GM03348 (cell line): ENCODE measurements around the gene RUNDC1.
"Not testable (repeated sequence)": the region's sequence is repeated elsewhere in the genome, so short reads cannot be mapped to it uniquely, and the experiment has no call there.

Experiments
- DNase-seq: peaks from one replicate; pipeline ENCODE4 v3.0.0; 2012; ENCODE audit warnings: low spot score

Gene RUNDC1

GRCh38 chr17:42991471-42991870 lies 11.1 kb downstream of the RUNDC1 start:
- no peak for DNase-seq

- no peak for DNase-seq
Observed at GRCh38 chr17:42992872-42993271, 12.5 kb downstream of the RUNDC1 start.

- DNase-seq, result not testable (repeated sequence)
Observed at GRCh38 chr17:42993913-42994312, 13.5 kb downstream of the RUNDC1 start.

GRCh38 chr17:42997390-42997983 lies 17.1 kb downstream of the RUNDC1 start:
- DNase-seq, result no peak

- peak; percentile 94 for DNase-seq
Observed at GRCh38 chr17:42997984-42998938, 17.9 kb downstream of the RUNDC1 start, which contains the start of gene RPL27. Gene RPL27, plus strand, starts transcription at chr17:42998419. Its CDS starts 332 bp downstream, at chr17:42998751.

- DNase-seq, result no peak
Observed at GRCh38 chr17:42999003-42999525, 18.7 kb downstream of the RUNDC1 start.

- not testable (repeated sequence) for DNase-seq
Observed at GRCh38 chr17:43000894-43001293, 20.5 kb downstream of the RUNDC1 start.

- peak; percentile 44 for DNase-seq
Observed at GRCh38 chr17:43003542-43004172, 23.3 kb downstream of the RUNDC1 start.

- DNase-seq, result peak; percentile 88
Observed at GRCh38 chr17:43006639-43007551, 26.5 kb downstream of the RUNDC1 start, which contains the start of gene IFI35. Gene IFI35, plus strand, starts transcription at chr17:43006784. Its CDS starts 164 bp downstream, at chr17:43006948.

GRCh38 chr17:43010667-43011308 lies 30.4 kb downstream of the RUNDC1 start:
- DNase-seq, result no peak

GRCh38 chr17:43011728-43012472 lies 31.5 kb downstream of the RUNDC1 start:
- no peak for DNase-seq

GRCh38 chr17:43013296-43013695 lies 32.9 kb downstream of the RUNDC1 start:
- DNase-seq, result no peak

- DNase-seq, result no peak
Observed at GRCh38 chr17:43014020-43014648, 33.8 kb downstream of the RUNDC1 start.

GRCh38 chr17:43014649-43015542 lies 34.5 kb downstream of the RUNDC1 start:
- DNase-seq, result no peak

GRCh38 chr17:43015579-43015978 lies 35.2 kb downstream of the RUNDC1 start:
- no peak for DNase-seq

- no peak for DNase-seq
Observed at GRCh38 chr17:43016216-43016615, 35.9 kb downstream of the RUNDC1 start.

GRCh38 chr17:43018008-43018853 lies 37.9 kb downstream of the RUNDC1 start:
- DNase-seq, result no peak
